ENCODE measurements around the gene TRIM49D2. TPM values are rescaled to one million over a fixed set of nuclear protein-coding genes. Genes with fewer than 3 reads are reported as not detected.
"Not testable (repeated sequence)": the region's sequence is repeated elsewhere in the genome, so short reads cannot be mapped to it uniquely, and the experiment has no call there.

TRIM49D2 gene

GRCh38 chr11:89922195-89922660 lies 1.6 kb upstream of the TRIM49D2 start, which contains the start of gene TRIM49D1:
TSS of gene TRIM49D1 (minus strand) at chr11:89922245. CDS start at chr11:89917710, 4,535 bp downstream.
- DNase-seq (ENCODE audit: low spot score) = no peak
- Histone ChIP-seq H3K9me3 (replicated peaks in 1 of 2; ENCODE audit: control insufficient read depth in 2 of 2, insufficient read depth in 1 of 2, low read depth in 1 of 2, low read length in 2 of 2) (no peaks in the 10 kb centered on the region), H3K4me1 (ENCODE audit: control insufficient read depth in 2 of 2, insufficient read depth in 1 of 2, low read depth in 1 of 2, low read length in 2 of 2) (no peaks in the 10 kb centered on the region), H2BK5ac (ENCODE audit: low read length) (no peak within 1 kb of the TSS), H2BK15ac (ENCODE audit: low read length) (no peak within 1 kb of the TSS), H4K91ac (ENCODE audit: low read depth, low read length, poor library complexity) (no peak within 1 kb of the TSS), H3K36me3 (replicated peaks in 1 of 2; ENCODE audit: control insufficient read depth in 2 of 2, insufficient read depth in 2 of 2, low read length in 2 of 2) (no peaks in the 10 kb centered on the region), H3K14ac (ENCODE audit: low read length) (no peak within 1 kb of the TSS), H3K79me1 (ENCODE audit: low read depth, low read length) (no peaks in the 10 kb centered on the region), H3K4me2 (ENCODE audit: insufficient read depth, low read length, poor library complexity, severe bottlenecking) (no peak within 1 kb of the TSS), H3K27ac (replicated peaks; ENCODE audit: low read length) (no peak within 1 kb of the TSS), H2BK12ac (ENCODE audit: low read length) (no peak within 1 kb of the TSS), H4K8ac (ENCODE audit: low read depth, low read length) (no peak within 1 kb of the TSS), H3K4me3 (ENCODE audit: low read length in 2 of 2) (no peak within 1 kb of the TSS), H2BK120ac (ENCODE audit: low read depth, low read length) (no peak within 1 kb of the TSS), H3K9ac (ENCODE audit: low read depth, low read length, poor library complexity) (no peak within 1 kb of the TSS), H2AFZ (ENCODE audit: low read length) (no peak within 1 kb of the TSS), H3K4ac (ENCODE audit: low read length) (no peak within 1 kb of the TSS), H3K27me3 (ENCODE audit: control insufficient read depth in 3 of 3, insufficient read depth in 3 of 3, low read depth in 1 of 3, low read length in 3 of 3) (no peaks in the 10 kb centered on the region), H3K23ac (ENCODE audit: low read depth, low read length, poor library complexity) (no peak within 1 kb of the TSS), H3K18ac (ENCODE audit: low read length) (no peak within 1 kb of the TSS), H2AK5ac (ENCODE audit: low read depth, low read length) (no peak within 1 kb of the TSS)
- no CpG with 5 or more reads among the region's 3 CpGs for WGBS, 2 donors (ENCODE audit: extremely low coverage in 2 of 2, insufficient read length in 2 of 2, insufficient replicate concordance in 1 of 2)

- H3K36me3 ChIP-seq (replicated peaks in 1 of 2; ENCODE audit: control insufficient read depth in 2 of 2, insufficient read depth in 2 of 2, low read length in 2 of 2); H3K9ac ChIP-seq (ENCODE audit: low read depth, low read length, poor library complexity); H2AK5ac ChIP-seq (ENCODE audit: low read depth, low read length); H3K23ac ChIP-seq (ENCODE audit: low read depth, low read length, poor library complexity); H3K79me1 ChIP-seq (ENCODE audit: low read depth, low read length); DNase-seq (ENCODE audit: low spot score); H3K18ac ChIP-seq (ENCODE audit: low read length); H3K4me3 ChIP-seq (ENCODE audit: low read length in 2 of 2); H2BK12ac ChIP-seq (ENCODE audit: low read length); H3K4ac ChIP-seq (ENCODE audit: low read length); H2AFZ ChIP-seq (ENCODE audit: low read length); H2BK15ac ChIP-seq (ENCODE audit: low read length); H3K27ac ChIP-seq (replicated peaks; ENCODE audit: low read length); H4K8ac ChIP-seq (ENCODE audit: low read depth, low read length); H3K27me3 ChIP-seq (ENCODE audit: control insufficient read depth in 3 of 3, insufficient read depth in 3 of 3, low read depth in 1 of 3, low read length in 3 of 3); H3K9me3 ChIP-seq (replicated peaks in 1 of 2; ENCODE audit: control insufficient read depth in 2 of 2, insufficient read depth in 1 of 2, low read depth in 1 of 2, low read length in 2 of 2); H3K4me2 ChIP-seq (ENCODE audit: insufficient read depth, low read length, poor library complexity, severe bottlenecking); H3K14ac ChIP-seq (ENCODE audit: low read length); H3K4me1 ChIP-seq (ENCODE audit: control insufficient read depth in 2 of 2, insufficient read depth in 1 of 2, low read depth in 1 of 2, low read length in 2 of 2); H2BK120ac ChIP-seq (ENCODE audit: low read depth, low read length); H2BK5ac ChIP-seq (ENCODE audit: low read length); H4K91ac ChIP-seq (ENCODE audit: low read depth, low read length, poor library complexity): not testable (repeated sequence)
- no CpG with 5 or more reads among the region's 6 CpGs for WGBS, 2 donors (ENCODE audit: extremely low coverage in 2 of 2, insufficient read length in 2 of 2, insufficient replicate concordance in 1 of 2)
Measured at GRCh38 chr11:89960833-89961232, 37.0 kb downstream of the TRIM49D2 start.

GRCh38 chr11:89965737-89966136 lies 41.9 kb downstream of the TRIM49D2 start, which contains the start of gene TRIM64:
TSS of gene TRIM64 (plus strand) at chr11:89966037. CDS start at chr11:89968504, 2,467 bp downstream.
- H2BK120ac ChIP-seq (ENCODE audit: low read depth, low read length); H3K79me1 ChIP-seq (ENCODE audit: low read depth, low read length); H3K4me2 ChIP-seq (ENCODE audit: insufficient read depth, low read length, poor library complexity, severe bottlenecking); DNase-seq (ENCODE audit: low spot score); H3K27me3 ChIP-seq (ENCODE audit: control insufficient read depth in 3 of 3, insufficient read depth in 3 of 3, low read depth in 1 of 3, low read length in 3 of 3); H2AFZ ChIP-seq (ENCODE audit: low read length); H3K4me3 ChIP-seq (ENCODE audit: low read length in 2 of 2); H3K9me3 ChIP-seq (replicated peaks in 1 of 2; ENCODE audit: control insufficient read depth in 2 of 2, insufficient read depth in 1 of 2, low read depth in 1 of 2, low read length in 2 of 2); H3K9ac ChIP-seq (ENCODE audit: low read depth, low read length, poor library complexity); H3K36me3 ChIP-seq (replicated peaks in 1 of 2; ENCODE audit: control insufficient read depth in 2 of 2, insufficient read depth in 2 of 2, low read length in 2 of 2); H3K23ac ChIP-seq (ENCODE audit: low read depth, low read length, poor library complexity); H2BK15ac ChIP-seq (ENCODE audit: low read length); H3K14ac ChIP-seq (ENCODE audit: low read length); H4K8ac ChIP-seq (ENCODE audit: low read depth, low read length); H3K4me1 ChIP-seq (ENCODE audit: control insufficient read depth in 2 of 2, insufficient read depth in 1 of 2, low read depth in 1 of 2, low read length in 2 of 2); H2BK5ac ChIP-seq (ENCODE audit: low read length); H2BK12ac ChIP-seq (ENCODE audit: low read length); H3K4ac ChIP-seq (ENCODE audit: low read length); H3K18ac ChIP-seq (ENCODE audit: low read length); H4K91ac ChIP-seq (ENCODE audit: low read depth, low read length, poor library complexity); H2AK5ac ChIP-seq (ENCODE audit: low read depth, low read length); H3K27ac ChIP-seq (replicated peaks; ENCODE audit: low read length): not testable (repeated sequence)
- WGBS, 2 donors (ENCODE audit: extremely low coverage in 2 of 2, insufficient read length in 2 of 2, insufficient replicate concordance in 1 of 2) = no CpG with 5 or more reads among the region's 4 CpGs

Small RNAs within 50 kb of the gene (small RNA-seq; reads per million reads assigned to genes)
- not detected for gene AP004607.1 (ENCODE audit: insufficient read depth)
